Right lobe of liver (tissue), 4 donors: Measurements from ENCODE around the gene IL25.

Experiments
- POLR2A ChIP-seq: fragments of 450-650 bp; IDR thresholded peaks from one replicate; pipeline ENCODE4 v1.6.1; 2017; ENCODE audit warnings: antibody characterized with exemption, mild to moderate bottlenecking
- TF ChIP-seq, protein P1 (sequence below), 4 donors: fragments of 200-600 bp in 3 of 4; fragments of 450-650 bp in 1 of 4; IDR thresholded peaks; one replicate each; pipeline versions ENCODE4 v1.5.1 to v1.8.0; 2016 to 2022; ENCODE audit warnings: antibody characterized with exemption in 4 of 4, mild to moderate bottlenecking in 2 of 4
- donor health status: DM: no; HTN: no; CAD: no.
- donor health status: DM: no; HTN: no; CAD: no.
- donor health status: DM: no; HTN: yes; CAD: no.

DNA sequence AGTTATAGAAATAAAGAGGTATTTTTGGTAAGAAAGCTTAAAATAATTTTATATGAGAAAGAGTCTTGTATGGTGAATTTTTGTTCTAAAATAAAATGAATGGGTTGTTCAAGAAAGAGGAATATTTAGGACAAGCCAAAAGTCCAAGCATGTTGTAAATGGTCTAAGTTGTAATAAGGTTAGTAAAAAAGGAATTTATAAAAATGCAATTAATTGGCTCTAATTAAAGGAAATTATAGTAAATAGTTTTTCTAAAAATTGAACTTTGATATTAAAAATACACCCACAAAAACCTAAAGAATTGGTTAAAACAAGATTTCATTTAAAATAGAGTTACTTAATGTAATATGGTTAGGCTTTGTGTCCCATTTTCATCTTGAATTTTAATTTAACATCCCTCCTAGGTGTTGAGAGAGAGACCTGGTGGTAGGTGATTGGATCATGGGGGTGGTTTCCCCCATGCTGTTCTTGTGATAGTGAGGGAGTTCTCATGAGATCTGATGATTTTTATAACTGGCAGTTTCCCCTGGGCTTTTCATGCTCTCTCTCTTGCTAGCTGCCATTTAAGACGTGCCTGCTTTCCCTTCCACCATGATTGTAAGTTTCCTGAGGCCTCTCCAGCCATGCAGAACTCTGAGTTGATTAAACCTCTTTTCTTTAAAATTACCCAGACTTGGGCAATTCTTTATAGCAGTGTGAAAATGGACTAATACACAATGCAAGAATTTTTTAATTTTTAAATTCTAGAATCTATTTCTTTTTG, 32.9 kb upstream of the IL25 start:
- TF ChIP-seq, protein P1, sequence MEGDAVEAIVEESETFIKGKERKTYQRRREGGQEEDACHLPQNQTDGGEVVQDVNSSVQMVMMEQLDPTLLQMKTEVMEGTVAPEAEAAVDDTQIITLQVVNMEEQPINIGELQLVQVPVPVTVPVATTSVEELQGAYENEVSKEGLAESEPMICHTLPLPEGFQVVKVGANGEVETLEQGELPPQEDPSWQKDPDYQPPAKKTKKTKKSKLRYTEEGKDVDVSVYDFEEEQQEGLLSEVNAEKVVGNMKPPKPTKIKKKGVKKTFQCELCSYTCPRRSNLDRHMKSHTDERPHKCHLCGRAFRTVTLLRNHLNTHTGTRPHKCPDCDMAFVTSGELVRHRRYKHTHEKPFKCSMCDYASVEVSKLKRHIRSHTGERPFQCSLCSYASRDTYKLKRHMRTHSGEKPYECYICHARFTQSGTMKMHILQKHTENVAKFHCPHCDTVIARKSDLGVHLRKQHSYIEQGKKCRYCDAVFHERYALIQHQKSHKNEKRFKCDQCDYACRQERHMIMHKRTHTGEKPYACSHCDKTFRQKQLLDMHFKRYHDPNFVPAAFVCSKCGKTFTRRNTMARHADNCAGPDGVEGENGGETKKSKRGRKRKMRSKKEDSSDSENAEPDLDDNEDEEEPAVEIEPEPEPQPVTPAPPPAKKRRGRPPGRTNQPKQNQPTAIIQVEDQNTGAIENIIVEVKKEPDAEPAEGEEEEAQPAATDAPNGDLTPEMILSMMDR (IDR thresholded peaks at IDR 0.05), result no peak
- TF ChIP-seq POLR2A, result no peak
